Measurements from ENCODE around the gene MED14. TPM values are rescaled to one million over a fixed set of nuclear protein-coding genes. Genes with fewer than 3 reads are reported as not detected.
"Not testable (repeated sequence)": the region's sequence is repeated elsewhere in the genome, so short reads cannot be mapped to it uniquely, and the experiment has no call there.

Gene MED14
- total RNA-seq (2014; rRNA removed; shearing (Covaris generic)): 30.5 and 37.4 TPM in 2 replicates
- 27.7 and 42.5 TPM in 2 replicates for polyA plus RNA-seq (2014; cell fraction: nucleus; rRNA removed)

DNA sequence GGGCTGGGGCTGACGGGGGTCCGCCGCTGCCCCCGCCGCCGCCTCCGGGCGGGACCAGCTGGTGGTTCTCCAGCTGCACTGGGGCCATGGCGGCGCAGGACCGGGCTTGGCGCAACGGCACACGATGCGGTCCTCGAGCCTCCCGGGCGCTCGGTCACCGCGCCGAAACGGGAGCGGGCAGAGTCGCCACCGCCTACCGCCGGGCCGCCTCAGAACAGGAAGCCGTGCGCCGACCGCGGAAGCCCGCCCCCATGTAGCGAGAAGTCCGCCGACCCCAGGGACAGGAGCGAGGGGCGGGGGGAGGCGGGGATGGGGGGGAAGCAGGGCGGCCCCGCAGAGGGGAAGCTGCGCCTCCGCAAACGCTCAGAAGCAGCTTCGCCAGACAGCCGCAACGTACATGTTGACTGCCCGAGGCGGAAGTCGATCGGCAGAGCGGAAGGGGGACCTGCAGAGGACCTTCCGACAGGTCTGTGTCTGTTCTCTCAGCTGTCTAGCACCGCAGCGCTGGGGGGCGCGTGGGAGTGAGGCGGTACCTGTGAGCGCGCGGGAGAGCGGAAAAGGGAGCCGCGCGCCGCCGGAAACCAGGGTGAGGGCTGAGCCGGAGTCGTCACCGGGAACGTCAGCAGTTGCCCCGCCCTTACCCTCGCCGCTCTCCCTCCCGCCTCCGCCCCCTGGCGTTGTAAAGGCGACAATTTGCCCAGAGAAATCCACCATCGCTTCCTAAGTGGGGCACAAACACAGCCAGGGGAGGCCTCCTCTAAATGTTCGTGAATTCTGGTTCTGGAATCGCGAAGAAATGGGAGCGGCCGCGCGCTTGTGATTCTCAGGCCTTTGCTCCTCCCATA lies at the start of gene MED14:
Gene MED14, minus strand, starts transcription at position 218 of the 845 bp plus-strand sequence. Its CDS starts 130 bp downstream, at position 88.
- peak; percentile 85 for DNase-seq (ENCODE audit: extremely low read depth, low read depth)

DNA sequence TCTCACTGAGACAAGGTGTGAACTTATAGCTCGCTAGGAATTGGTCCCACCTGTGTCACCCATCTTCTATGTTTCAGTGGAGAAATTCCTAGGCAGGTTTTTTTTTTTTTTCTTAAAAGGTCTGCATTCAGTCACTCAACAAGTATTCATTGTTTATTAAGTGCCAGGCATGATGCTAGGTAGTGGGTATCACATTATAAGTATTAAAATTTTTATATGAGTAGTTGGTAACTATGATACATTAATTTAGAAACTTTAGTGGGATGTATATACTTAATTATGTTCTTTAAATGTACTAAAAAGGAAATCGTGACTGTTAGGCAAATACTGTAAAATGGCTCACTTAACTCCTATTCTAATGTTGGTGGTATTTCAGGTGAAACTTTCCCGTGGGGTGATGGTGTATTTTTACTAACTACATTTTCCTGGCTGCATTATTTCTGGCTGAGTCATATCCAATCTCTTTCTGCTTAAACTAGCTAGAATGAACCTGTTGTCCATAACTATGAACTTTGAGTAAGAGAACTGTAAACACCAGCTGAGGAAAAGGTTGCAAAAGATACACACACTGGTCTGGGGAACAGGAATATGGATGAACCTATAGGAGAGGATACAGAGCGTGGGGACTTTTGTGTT lies 49.3 kb upstream of the MED14 start:
- no peak for DNase-seq (ENCODE audit: extremely low read depth, low read depth)

GRCh38 chrX:40782644-40783259 lies 47.4 kb upstream of the MED14 start:
- DNase-seq (ENCODE audit: extremely low read depth, low read depth): not testable (repeated sequence)

- no peak for DNase-seq (ENCODE audit: extremely low read depth, low read depth)
Measured at GRCh38 chrX:40780951-40781350, 45.6 kb upstream of the MED14 start.

GRCh38 chrX:40780082-40780481 lies 44.7 kb upstream of the MED14 start:
- DNase-seq (ENCODE audit: extremely low read depth, low read depth): no peak

DNA sequence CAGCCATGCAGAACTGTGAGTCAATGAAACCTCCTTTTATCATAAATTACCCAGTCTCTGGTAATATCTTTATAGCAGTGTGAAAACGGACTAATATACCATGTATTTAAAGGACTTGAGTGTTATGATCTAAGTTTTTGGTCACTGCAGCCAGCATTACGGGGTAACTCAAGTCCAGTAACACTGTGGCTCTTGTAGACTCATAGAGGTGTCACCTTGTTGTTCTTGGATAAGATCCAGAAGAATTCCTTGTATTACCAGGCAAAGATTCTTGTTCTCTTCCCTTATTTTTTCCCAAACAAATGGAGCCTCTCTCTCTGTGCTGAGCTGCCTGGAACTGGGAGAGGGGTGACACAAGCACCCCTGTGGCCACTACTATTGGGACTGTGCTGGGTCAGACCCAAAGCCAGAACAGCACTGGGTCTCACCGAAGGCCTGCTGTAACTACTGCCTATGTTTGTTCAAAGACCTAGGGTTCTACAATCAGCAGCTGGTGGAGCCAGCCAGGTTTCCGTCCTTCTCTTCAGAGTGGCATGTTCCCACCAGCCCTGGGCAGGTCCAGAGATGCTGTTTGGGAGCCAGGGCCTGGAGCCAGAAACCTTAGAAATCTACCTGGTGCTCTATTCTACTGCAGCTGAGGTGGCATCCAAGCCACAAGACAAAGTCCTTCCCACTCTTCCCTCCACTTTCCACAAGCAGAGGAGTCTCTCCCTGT lies 43.7 kb upstream of the MED14 start:
- DNase-seq (ENCODE audit: extremely low read depth, low read depth): peak; percentile 44

GRCh38 chrX:40773809-40774208 lies 38.5 kb upstream of the MED14 start:
- peak; percentile 16 for DNase-seq (ENCODE audit: extremely low read depth, low read depth)

- no peak for DNase-seq (ENCODE audit: extremely low read depth, low read depth)
Measured at GRCh38 chrX:40773188-40773587, 37.8 kb upstream of the MED14 start.

DNA sequence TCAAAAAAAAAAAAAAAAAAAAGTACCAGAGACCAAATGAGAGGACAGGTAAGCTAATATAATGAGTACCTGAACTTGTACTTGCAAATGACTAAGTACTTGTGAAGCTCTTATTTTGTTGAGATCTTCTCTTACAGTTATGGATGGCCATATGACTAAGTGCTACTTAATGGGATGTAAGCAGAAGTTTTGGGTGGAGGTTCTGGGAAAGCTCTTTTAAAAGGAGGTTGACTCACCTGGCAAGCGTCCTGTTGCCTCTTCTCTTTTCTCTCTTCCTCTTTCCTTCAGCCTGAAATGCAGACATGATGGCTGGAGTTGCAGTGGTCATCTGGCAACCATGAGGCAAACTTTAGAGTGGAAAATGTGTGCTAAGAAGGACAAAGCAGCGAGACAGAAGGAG lies 36.9 kb upstream of the MED14 start:
- DNase-seq (ENCODE audit: extremely low read depth, low read depth): no peak

GRCh38 chrX:40761762-40762161 lies 26.4 kb upstream of the MED14 start:
- DNase-seq (ENCODE audit: extremely low read depth, low read depth): no peak

DNA sequence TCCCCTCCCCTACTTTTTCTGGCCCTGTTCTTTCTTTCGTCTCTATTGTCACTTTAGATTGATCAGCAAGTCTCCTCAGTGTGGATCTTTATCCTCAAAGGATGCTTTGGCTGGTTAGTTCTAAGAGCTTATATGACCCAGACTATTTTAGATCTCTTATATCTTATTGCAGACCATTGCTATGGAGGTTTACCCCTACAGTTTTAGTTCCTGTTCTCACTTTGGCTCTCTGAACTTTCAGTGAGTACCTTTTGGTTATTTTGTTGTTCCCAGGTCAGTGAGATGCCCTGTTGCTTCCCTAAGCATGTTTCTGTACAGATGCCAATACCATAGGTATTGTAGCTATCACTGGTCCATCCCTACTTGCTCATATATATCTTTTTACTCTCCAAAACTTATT lies 24.0 kb upstream of the MED14 start:
- no peak for DNase-seq (ENCODE audit: extremely low read depth, low read depth)

GRCh38 chrX:40757058-40757457 lies 21.7 kb upstream of the MED14 start:
- no peak for DNase-seq (ENCODE audit: extremely low read depth, low read depth)

DNA sequence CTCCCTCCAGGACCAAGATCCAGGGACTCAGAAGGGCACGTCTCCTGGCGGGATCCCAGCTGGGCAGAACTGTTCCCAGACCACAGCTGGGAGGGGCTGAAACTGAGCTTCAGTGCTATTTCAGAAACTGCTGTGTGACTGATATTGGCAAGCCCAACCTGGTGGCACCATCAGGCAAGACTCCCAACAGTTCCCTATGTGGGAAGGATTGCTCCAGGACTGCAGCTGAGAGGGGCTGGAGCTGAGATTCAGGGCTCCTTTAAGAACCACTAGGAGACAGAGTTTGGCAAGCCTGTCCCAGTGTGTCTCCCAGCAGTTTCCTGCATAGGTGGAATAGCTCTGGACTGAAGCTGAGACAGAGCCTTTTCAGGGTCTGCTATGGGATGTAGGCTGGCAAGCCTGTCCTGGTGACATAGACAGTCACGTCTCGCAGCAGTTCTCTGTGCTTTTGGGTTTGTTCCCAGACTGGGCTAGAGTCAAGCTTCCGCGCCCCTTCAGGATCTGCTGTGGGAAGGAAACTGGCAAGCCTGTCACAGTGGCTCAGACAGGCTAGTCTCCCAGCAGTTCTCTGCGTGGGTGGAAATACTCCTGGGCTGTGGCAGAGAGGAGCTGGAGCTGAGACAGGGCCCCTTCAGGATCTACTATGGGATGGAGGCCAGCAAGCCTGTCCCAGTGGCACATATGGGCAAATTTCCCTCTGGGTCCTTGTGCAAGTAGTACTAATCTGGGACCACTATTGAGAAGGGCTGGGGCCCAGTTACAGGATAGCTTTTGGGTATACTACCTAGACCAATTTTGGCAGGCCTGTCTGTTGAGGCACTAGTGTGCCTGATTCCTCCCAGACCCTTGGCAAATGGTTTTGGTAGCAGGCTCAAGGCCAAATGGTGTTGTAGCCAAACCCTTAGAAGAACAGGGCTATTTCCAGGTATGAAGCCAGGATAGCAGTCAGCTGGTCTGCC lies 20.2 kb upstream of the MED14 start:
- no peak for DNase-seq (ENCODE audit: extremely low read depth, low read depth)

DNA sequence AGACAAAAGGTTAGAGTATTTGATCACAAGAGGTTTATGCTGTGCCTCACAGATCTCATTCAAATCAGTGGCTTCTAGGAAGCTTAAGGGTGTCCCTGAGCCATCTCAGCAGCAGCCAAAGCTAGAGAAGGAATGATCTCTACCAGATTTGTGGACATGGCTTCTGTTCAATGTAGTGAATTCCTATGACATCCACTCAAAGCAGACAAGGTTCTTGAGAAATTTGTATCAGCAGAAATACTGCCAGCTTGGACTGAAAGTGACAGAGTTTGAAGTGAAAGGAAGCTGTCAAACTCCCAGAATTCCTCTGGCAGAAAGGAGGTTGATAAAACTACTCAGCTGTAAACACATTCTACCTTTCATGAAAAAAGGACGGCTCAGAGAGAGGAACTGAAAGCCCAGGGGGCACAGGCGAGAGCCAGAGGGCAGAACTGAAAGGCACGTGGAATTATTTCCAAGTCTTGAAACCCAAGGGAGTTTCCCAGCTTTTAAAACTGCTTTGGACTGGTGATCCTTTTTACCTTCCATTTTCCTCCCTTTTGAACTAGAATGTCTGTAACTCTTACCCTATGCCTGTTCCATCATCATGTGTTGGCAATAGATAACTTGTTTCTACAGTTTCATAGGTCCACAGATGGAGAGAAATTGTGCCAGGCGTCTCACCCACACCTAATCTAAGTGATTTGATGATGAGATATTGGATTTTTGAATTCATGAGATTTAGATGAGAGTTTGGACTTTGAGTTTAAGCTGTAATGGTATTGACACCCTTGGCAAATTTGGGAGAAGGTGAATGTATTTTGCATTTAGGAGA lies 14.5 kb upstream of the MED14 start:
- no peak for DNase-seq (ENCODE audit: extremely low read depth, low read depth)

DNA sequence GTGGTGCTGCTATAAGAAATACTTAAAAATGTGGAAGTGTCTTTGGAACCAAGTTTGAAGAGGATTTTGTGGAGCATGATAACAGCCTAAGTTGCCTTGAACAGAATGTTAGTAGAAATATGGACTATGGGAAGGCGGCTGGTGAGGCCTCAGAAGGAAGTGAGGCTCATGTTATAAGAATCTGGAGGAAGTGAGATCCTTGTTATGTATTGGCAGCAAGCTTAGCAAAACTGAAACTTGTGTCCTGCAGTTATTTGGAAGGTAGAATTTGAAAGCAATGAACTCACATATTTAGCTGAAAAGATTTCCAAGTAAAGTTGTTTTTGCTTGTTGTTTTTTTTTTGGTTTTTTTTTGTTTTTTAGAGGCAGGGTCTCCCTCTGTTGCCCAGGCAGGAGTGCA lies 13.6 kb upstream of the MED14 start:
- no peak for DNase-seq (ENCODE audit: extremely low read depth, low read depth)

DNA sequence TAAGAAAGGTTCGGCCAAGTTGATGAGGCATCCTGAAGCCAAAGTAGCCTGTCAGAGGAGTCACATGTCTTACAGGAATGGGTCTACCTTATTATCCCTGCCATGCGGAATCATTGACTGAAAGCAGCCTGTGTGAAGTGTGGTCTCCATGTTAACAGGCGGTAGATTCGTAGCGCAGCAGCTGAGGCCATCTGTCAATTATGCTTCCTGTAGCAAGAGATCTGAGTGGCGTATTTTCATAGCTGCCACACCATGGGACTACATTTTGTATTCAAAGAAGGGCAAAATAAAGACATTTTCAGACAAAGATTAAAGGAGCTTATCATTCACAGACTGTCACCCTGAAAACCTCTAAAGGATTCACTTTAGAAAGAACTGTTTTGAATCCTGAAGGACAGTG lies 11.2 kb upstream of the MED14 start:
- DNase-seq (ENCODE audit: extremely low read depth, low read depth): no peak

- no peak for DNase-seq (ENCODE audit: extremely low read depth, low read depth)
Measured at GRCh38 chrX:40736170-40736505, 796 bp upstream of the MED14 start.

GRCh38 chrX:40734971-40735324 lies 394 bp downstream of the MED14 start:
- no peak for DNase-seq (ENCODE audit: extremely low read depth, low read depth)

GRCh38 chrX:40733706-40734105 lies 1.6 kb downstream of the MED14 start:
- no peak for DNase-seq (ENCODE audit: extremely low read depth, low read depth)
